ENCODE measurements around the gene NFIB.

NFIB gene

DNA sequence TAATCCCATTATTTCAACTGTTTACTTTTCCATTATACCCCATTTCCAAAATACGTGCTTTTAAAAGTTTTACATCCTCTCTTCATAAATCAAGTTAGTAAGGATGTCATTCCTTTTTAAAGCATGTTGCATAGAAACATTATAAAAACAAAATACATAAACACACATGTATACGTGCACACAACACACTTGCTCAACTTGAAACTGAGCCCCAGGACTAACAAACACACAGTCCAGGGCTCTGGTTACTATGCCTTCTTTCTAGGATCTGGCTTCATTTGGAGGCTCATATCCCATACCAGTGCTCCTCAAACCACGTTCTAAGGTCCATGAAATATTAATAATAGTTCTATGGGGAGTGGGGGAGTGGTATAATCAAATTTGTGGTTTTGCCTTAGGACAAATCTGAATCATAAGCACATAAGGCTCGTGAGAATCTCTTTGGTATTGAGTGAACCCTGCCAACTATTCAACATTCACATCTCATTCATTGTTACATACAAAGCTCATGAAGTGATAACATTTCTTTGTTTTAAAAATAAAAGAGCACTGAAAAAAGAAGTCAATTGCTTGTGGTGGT is 55.2 kb downstream of the NFIB start:
- H3K27ac ChIP-seq, result no peak overlapping the region
- no peak for TF ChIP-seq ZFX (IDR thresholded peaks at IDR 0.05; ENCODE audit: borderline replicate concordance)
- TF ChIP-seq, protein P1, sequence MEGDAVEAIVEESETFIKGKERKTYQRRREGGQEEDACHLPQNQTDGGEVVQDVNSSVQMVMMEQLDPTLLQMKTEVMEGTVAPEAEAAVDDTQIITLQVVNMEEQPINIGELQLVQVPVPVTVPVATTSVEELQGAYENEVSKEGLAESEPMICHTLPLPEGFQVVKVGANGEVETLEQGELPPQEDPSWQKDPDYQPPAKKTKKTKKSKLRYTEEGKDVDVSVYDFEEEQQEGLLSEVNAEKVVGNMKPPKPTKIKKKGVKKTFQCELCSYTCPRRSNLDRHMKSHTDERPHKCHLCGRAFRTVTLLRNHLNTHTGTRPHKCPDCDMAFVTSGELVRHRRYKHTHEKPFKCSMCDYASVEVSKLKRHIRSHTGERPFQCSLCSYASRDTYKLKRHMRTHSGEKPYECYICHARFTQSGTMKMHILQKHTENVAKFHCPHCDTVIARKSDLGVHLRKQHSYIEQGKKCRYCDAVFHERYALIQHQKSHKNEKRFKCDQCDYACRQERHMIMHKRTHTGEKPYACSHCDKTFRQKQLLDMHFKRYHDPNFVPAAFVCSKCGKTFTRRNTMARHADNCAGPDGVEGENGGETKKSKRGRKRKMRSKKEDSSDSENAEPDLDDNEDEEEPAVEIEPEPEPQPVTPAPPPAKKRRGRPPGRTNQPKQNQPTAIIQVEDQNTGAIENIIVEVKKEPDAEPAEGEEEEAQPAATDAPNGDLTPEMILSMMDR (IDR thresholded peaks at IDR 0.05), result no peak

DNA sequence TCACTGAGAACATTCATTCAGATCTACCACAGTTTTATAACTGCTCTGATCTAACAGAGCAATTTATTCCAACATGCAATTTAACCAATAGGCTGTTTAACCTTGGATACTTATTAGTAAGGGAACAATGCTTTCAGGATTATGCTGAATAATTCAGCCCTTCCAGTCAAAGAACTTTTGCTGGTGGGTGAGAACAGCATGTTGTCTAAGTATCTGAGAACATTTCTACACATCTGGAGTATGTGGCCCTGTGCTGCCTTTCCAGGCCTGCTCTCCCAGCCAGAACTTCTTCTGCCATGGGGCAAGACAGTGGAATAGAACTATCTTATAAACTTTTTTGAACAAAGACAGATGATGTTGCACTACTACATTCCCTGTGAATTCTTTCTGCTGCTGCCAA is 55.8 kb downstream of the NFIB start:
- H3K27ac ChIP-seq, result no peak overlapping the region
- TF ChIP-seq, protein P1 (IDR thresholded peaks at IDR 0.05), result no peak
- TF ChIP-seq ZFX (IDR thresholded peaks at IDR 0.05; ENCODE audit: borderline replicate concordance), result no peak

DNA sequence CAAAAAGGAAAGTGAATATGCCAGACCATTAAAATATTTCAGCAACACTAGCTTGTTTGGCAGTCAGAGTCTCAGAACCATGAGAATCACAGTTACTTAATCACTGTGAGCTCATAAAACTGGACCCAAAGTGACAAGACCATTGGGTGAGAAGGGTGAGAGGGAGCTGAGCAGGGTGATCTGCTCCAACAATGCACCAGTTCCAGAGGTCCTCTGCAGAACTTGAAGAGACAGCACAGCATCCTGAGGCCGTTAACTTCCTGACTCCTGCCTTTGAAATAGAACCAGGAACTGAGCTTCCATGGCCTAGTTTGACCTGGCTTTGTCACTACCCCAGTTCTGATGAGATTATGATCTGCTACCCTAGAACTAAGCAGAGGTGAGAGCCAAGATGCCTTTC is 57.4 kb downstream of the NFIB start:
- no peak for TF ChIP-seq ZFX (IDR thresholded peaks at IDR 0.05; ENCODE audit: borderline replicate concordance)
- TF ChIP-seq, protein P1 (IDR thresholded peaks at IDR 0.05), result no peak
- H3K27ac ChIP-seq, result no peak overlapping the region

DNA sequence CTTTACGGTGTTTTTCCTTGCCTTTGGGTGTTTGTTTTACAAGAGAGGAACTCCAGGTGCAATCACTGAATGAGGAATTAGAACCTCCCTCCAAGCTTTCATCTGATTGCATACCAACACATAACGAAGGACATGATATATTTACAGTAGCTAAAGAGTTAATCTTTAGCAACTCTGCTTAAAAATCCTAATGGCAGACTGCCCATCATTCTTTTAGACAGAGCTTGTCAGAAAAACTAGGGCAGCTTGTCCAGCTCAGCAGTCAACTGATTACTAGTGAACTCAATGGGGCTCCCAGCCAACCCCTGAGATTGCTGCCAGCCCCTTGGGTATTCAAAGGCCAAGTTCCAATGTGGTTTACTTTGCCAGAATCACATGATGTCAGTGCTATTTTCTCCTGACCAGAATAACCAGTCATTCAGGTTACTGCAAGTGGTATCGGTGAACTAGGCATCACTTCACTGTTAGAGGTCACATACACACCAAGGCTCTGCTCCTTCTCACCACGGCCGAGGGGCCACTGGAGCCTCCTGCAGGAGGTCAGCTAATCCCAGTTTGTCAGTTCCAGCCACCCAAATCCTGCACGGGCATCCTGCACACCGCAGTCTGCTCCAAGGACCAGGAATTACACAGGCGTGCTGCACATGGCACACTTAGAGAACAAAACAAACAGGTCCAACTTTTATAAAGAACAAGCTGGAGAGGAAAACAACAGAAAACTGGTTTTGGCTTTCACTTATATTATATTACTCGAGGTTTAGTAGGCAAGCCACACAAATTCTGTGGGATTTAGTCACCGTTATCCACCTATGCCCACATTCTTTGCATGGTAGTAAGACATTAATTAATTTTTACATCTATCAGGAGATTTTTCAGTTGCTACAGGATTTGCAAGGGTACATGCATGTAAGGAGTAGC is 62.5 kb downstream of the NFIB start:
- TF ChIP-seq, protein P1 (IDR thresholded peaks at IDR 0.05), result no peak
- no peak for TF ChIP-seq ZFX (IDR thresholded peaks at IDR 0.05; ENCODE audit: borderline replicate concordance)
- H3K27ac ChIP-seq, result peak overlapping the region; percentile 81

DNA sequence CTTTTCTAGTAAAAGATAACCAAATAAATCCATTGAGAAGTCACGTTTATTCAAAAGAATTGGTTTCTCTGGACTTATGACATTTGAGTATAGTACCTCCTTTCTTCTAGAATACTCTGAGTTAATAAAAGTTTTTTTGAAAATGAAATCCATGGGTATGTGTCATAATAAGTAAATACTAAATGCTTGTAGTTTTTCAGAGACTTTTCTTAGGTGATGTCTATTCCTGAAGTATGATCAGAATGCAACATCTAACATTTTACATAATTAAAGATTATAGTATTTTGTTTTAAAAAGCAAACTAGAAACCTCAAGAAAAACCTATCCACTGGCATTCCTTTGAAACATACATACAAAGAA is 63.2 kb downstream of the NFIB start:
- TF ChIP-seq, protein P1 (IDR thresholded peaks at IDR 0.05), result no peak
- TF ChIP-seq ZFX (IDR thresholded peaks at IDR 0.05; ENCODE audit: borderline replicate concordance), result no peak
- peak overlapping the region; percentile 81 for H3K27ac ChIP-seq

DNA sequence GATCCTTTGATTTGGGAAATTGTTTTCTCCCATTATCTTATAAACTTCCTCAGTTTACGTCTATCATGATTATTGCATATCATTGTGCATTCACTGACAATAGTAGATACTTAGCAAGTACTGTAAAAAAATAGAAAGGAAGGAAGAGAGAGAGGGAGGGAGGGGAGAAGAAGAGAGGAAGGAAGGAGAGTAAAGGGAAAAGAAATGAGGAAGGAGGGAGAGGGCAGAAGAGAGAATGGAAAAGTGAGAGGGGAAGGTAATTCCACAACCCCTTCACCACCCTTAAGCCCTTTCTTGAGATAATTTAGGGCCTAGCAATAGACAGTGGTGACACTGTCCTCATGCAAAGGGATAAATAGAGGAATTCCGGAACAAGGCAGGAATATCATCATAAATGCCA is 64.4 kb downstream of the NFIB start:
- no peak overlapping the region for H3K27ac ChIP-seq
- no peak for TF ChIP-seq ZFX (IDR thresholded peaks at IDR 0.05; ENCODE audit: borderline replicate concordance)
- TF ChIP-seq, protein P1 (IDR thresholded peaks at IDR 0.05), result no peak

DNA sequence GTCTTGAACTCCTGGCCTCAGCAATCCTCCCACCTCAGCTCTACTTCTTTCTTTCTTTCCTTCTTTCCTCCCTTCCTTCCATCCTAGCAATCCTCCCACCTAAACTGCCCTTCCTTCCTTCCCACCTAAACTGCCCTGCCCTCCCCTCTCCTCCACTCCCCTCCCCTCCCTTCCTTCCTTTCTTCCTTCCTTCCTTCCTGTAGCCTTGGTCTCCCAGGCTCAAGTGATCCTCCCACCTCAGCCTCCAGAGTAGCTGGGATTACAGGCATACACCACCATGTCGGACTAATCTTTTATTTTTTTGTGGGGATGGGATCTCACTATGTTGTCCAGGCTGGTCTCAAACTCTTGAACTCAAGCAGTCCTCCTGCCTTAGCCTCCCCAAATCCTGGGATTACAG is 65.8 kb downstream of the NFIB start:
- no peak overlapping the region for H3K27ac ChIP-seq

More for the DNA sequence above, 65.8 kb downstream of the NFIB start:
- TF ChIP-seq ZFX (IDR thresholded peaks at IDR 0.05; ENCODE audit: borderline replicate concordance), result no peak
- TF ChIP-seq, protein P1 (IDR thresholded peaks at IDR 0.05), result no peak

Measured in 22Rv1 (cell line).